PFSK-1 (cell line): ENCODE data around the gene C17orf100.

ENCODE experiments used
- POLR2AphosphoS5 ChIP-seq: IDR thresholded peaks from 2 replicates; pipeline ENCODE4 v1.6.1; 2012; ENCODE audit warnings: low read depth, mild to moderate bottlenecking, control low read depth, low read length, moderate library complexity
- REST ChIP-seq, 2 experiments: IDR thresholded peaks; 2 replicates each; pipeline versions ENCODE4 v1.6.1 to v1.8.0; 2011 to 2012; ENCODE audit warnings: low read depth in 2 of 2, low read length in 2 of 2, control low read depth in 1 of 2, inconsistent platforms in 1 of 2, mild to moderate bottlenecking in 1 of 2, moderate library complexity in 1 of 2; ENCODE audit not compliant: insufficient read depth in 1 of 2
- TAF1 ChIP-seq: IDR thresholded peaks from 2 replicates; pipeline ENCODE4 v1.6.1; 2012; ENCODE audit warnings: low read length, control low read depth, borderline replicate concordance; ENCODE audit not compliant: insufficient read depth

GRCh38 chr17:6639586-6640535 lies 11.7 kb upstream of the C17orf100 start:
- TF ChIP-seq TAF1, result no peak
- no peak for TF ChIP-seq POLR2AphosphoS5
- no peak for TF ChIP-seq REST (IDR thresholded peaks at IDR 0.05; ENCODE audit: insufficient read depth in 1 of 2, low read depth in 2 of 2, low read length in 2 of 2)
